Thymus (tissue), 11 donors: ENCODE measurements around the gene SH3BP2. TPM values are rescaled to one million over a fixed set of nuclear protein-coding genes. Genes with fewer than 3 reads are reported as not detected.

Experiments used
- DNase-seq, 9 donors: peaks; one replicate each; pipeline ENCODE4 v3.0.0-alpha.2; 2013; ENCODE audit warnings: low spot score in 9 of 9, low read depth in 6 of 9, missing footprints in 1 of 9
- H3K27ac ChIP-seq, 2 donors: one replicate each; pipeline ENCODE4 v1.5.1; 2013; ENCODE audit warnings: control low read depth in 1 of 2, low read depth in 1 of 2, low read length in 1 of 2, mild to moderate bottlenecking in 1 of 2, moderate library complexity in 1 of 2
- H3K27me3 ChIP-seq, 2 donors: one replicate each; pipeline ENCODE4 v1.5.1; 2013; ENCODE audit warnings: low read length in 1 of 2; ENCODE audit not compliant: control insufficient read depth in 2 of 2, insufficient read depth in 1 of 2
- H3K36me3 ChIP-seq, 2 donors: one replicate each; pipeline ENCODE4 v1.5.1; 2013; ENCODE audit warnings: low read length in 1 of 2, mild to moderate bottlenecking in 1 of 2, moderate library complexity in 1 of 2; ENCODE audit not compliant: control insufficient read depth in 2 of 2, insufficient read depth in 2 of 2
- H3K4me1 ChIP-seq, 2 donors: one replicate each; pipeline ENCODE4 v1.5.1; 2013; ENCODE audit warnings: low read length in 2 of 2; ENCODE audit not compliant: control insufficient read depth in 2 of 2, insufficient read depth in 2 of 2
- H3K4me3 ChIP-seq, 2 donors: one replicate each; pipeline ENCODE4 v1.5.1; 2013; ENCODE audit warnings: low read length in 2 of 2, control low read depth in 1 of 2, mild to moderate bottlenecking in 1 of 2
- H3K9me3 ChIP-seq, 2 donors: one replicate each; pipeline ENCODE4 v1.5.1; 2013; ENCODE audit warnings: low read length in 1 of 2, mild to moderate bottlenecking in 1 of 2; ENCODE audit not compliant: control insufficient read depth in 2 of 2, insufficient read depth in 1 of 2
- WGBS: extraction: QIAGEN DNeasy Blood & Tissue Kit; methylation state at CpG from one replicate; pipeline ENCODE4 v1.1.7; 2013; 5-methylcytosine and 5-hydroxymethylcytosine counted together
- polyA plus RNA-seq: library from polyadenylated mRNA; stranded (reverse); fragments of 200-250 nt; gene quantifications from one replicate; pipeline ENCODE4 v1.2.3, GENCODE V29; 2013
- total RNA-seq: library from RNA; stranded (reverse); fragments of 120-200 nt; gene quantifications from one replicate; pipeline ENCODE4 v1.2.4, GENCODE V29; 2013
- donor health status: healthy.

The SH3BP2 gene
- total and polyA plus RNA-seq, 2 donors: 10.6 to 43.9 TPM

GRCh38 chr4:2869659-2870058, 76.8 kb downstream of the SH3BP2 start:
- Histone ChIP-seq H3K27me3 (no peaks in the 10 kb centered on the region), H3K9me3 (no peaks in the 10 kb centered on the region), H3K27ac (no peak overlapping the region), H3K36me3 (peaks cover 6 to 7% of the 10 kb centered on the region in 2 donors), H3K4me3 (no peak overlapping the region), H3K4me1 (peaks cover 2 to 20% of the 10 kb centered on the region in 2 donors)
- DNase-seq: no peak
- WGBS: 98% methylated on average over 6 of the region's 6 CpGs

- no peak for DNase-seq
- no peaks in the 10 kb centered on the region for H3K9me3 ChIP-seq
- WGBS: over 99% methylated on average over 2 of the region's 2 CpGs
- H3K27me3 ChIP-seq: no peaks in the 10 kb centered on the region
- no peak overlapping the region for H3K4me3 ChIP-seq
- H3K36me3 ChIP-seq: peaks cover 6 to 7% of the 10 kb centered on the region in 2 donors
- peaks cover 2 to 20% of the 10 kb centered on the region in 2 donors for H3K4me1 ChIP-seq
- H3K27ac ChIP-seq: no peak overlapping the region
These were observed 77.2 kb downstream of the SH3BP2 start for GRCh38 chr4:2870082-2870481.

- Histone ChIP-seq H3K9me3 (no peaks in the 10 kb centered on the region), H3K36me3 (peaks cover 15 to 16% of the 10 kb centered on the region in 2 donors), H3K27ac (no peak overlapping the region), H3K27me3 (no peaks in the 10 kb centered on the region), H3K4me1 (peaks cover 2 to 20% of the 10 kb centered on the region in 2 donors), H3K4me3 (no peak overlapping the region)
- 89% methylated on average over 4 of the region's 4 CpGs for WGBS
- DNase-seq: no peak
These were observed 78.6 kb downstream of the SH3BP2 start for GRCh38 chr4:2871466-2871865.

GRCh38 chr4:2871911-2872310, 79.0 kb downstream of the SH3BP2 start:
- DNase-seq: peak in 1 of 9 donors; percentile 37
- Histone ChIP-seq H3K27me3 (no peaks in the 10 kb centered on the region), H3K9me3 (no peaks in the 10 kb centered on the region), H3K4me3 (no peak overlapping the region), H3K27ac (no peak overlapping the region), H3K4me1 (peaks cover 2 to 19% of the 10 kb centered on the region in 2 donors), H3K36me3 (peaks cover 17% of the 10 kb centered on the region in 2 donors)
- WGBS: 12% methylated on average over 2 of the region's 2 CpGs

- 100% methylated on average over 1 of the region's 1 CpG for WGBS
- peaks cover 2 to 6% of the 10 kb centered on the region in 2 donors for H3K4me1 ChIP-seq
- no peak overlapping the region for H3K4me3 ChIP-seq
- no peak overlapping the region for H3K27ac ChIP-seq
- no peak for DNase-seq
- no peaks in the 10 kb centered on the region for H3K9me3 ChIP-seq
- peaks cover 18 to 22% of the 10 kb centered on the region in 2 donors for H3K36me3 ChIP-seq
- H3K27me3 ChIP-seq: no peaks in the 10 kb centered on the region
These were observed 80.4 kb downstream of the SH3BP2 start for GRCh38 chr4:2873329-2873728.

- Histone ChIP-seq H3K27ac (no peak overlapping the region), H3K9me3 (no peaks in the 10 kb centered on the region), H3K4me3 (no peak overlapping the region), H3K36me3 (peaks cover 31 to 33% of the 10 kb centered on the region in 2 donors), H3K4me1 (peaks cover 2% of the 10 kb centered on the region in 2 donors), H3K27me3 (no peaks in the 10 kb centered on the region)
- DNase-seq: no peak
- 97% methylated on average over 7 of the region's 7 CpGs for WGBS
These were observed 82.0 kb downstream of the SH3BP2 start for GRCh38 chr4:2874861-2875260.

GRCh38 chr4:2875556-2875955, 82.7 kb downstream of the SH3BP2 start:
- H3K4me1 ChIP-seq: peaks cover 2% of the 10 kb centered on the region in 2 donors
- WGBS: 98% methylated on average over 3 of the region's 3 CpGs
- DNase-seq: no peak
- no peak overlapping the region for H3K4me3 ChIP-seq
- H3K9me3 ChIP-seq: no peaks in the 10 kb centered on the region
- no peaks in the 10 kb centered on the region for H3K27me3 ChIP-seq
- no peak overlapping the region for H3K27ac ChIP-seq
- peaks cover 33 to 36% of the 10 kb centered on the region in 2 donors for H3K36me3 ChIP-seq

GRCh38 chr4:2878346-2878745, 85.5 kb downstream of the SH3BP2 start:
- no peak for DNase-seq
- Histone ChIP-seq H3K4me3 (no peak overlapping the region), H3K9me3 (no peaks in the 10 kb centered on the region), H3K27me3 (no peaks in the 10 kb centered on the region), H3K27ac (no peak overlapping the region), H3K36me3 (peaks cover 44 to 48% of the 10 kb centered on the region in 2 donors), H3K4me1 (no peaks in the 10 kb centered on the region)
- 98% methylated on average over 5 of the region's 5 CpGs for WGBS

GRCh38 chr4:2879026-2879425, 86.1 kb downstream of the SH3BP2 start:
- DNase-seq: no peak

GRCh38 chr4:2881431-2881830, 88.5 kb downstream of the SH3BP2 start:
- Histone ChIP-seq H3K4me3 (no peak overlapping the region), H3K9me3 (no peaks in the 10 kb centered on the region), H3K27ac (no peak overlapping the region), H3K36me3 (peaks cover 56 to 62% of the 10 kb centered on the region in 2 donors), H3K4me1 (no peaks in the 10 kb centered on the region), H3K27me3 (no peaks in the 10 kb centered on the region)
- DNase-seq: no peak
- 96% methylated on average over 3 of the region's 3 CpGs for WGBS

More at GRCh38 chr4:2879026-2879425, 86.1 kb downstream of the SH3BP2 start:
- Histone ChIP-seq H3K36me3 (peaks cover 49 to 50% of the 10 kb centered on the region in 2 donors), H3K4me1 (no peaks in the 10 kb centered on the region), H3K27me3 (no peaks in the 10 kb centered on the region), H3K9me3 (no peaks in the 10 kb centered on the region), H3K27ac (no peak overlapping the region), H3K4me3 (no peak overlapping the region)
- WGBS: 95% methylated on average over 5 of the region's 5 CpGs
